ENCODE measurements around the gene CARMIL3. TPM values are rescaled to one million over a fixed set of nuclear protein-coding genes. Genes with fewer than 3 reads are reported as not detected.
"Not testable (repeated sequence)": the region's sequence is repeated elsewhere in the genome, so short reads cannot be mapped to it uniquely, and the experiment has no call there.

CARMIL3 gene
- total and polyA plus RNA-seq, 2 of the 8 experiments (the other 6 are each of a cell fraction or from before 2014, with no cell fraction given), result 6.0 to 9.0 TPM

GRCh38 chr14:24006817-24007652 lies 44.8 kb upstream of the CARMIL3 start:
- Histone ChIP-seq H3K4me3 (ENCODE audit: extremely low read depth in 1 of 4, insufficient read depth in 2 of 4, low read depth in 3 of 4, low read length in 4 of 4) (peak overlapping the region; percentile 27 to 55 (median 34); a peak in 6 of 8 replicates), H3K4me2 (ENCODE audit: insufficient read depth in 1 of 2, low read depth in 2 of 2, low read length in 2 of 2) (peak overlapping the region; percentile 56 to 62)
- H3K9ac ChIP-seq (replicated peaks in 1 of 4; ENCODE audit: extremely low read depth in 1 of 4, low read depth in 3 of 4, low read length in 3 of 4); H3K27me3 ChIP-seq (replicated peaks in 1 of 4; ENCODE audit: control insufficient read depth in 3 of 4, extremely low read depth in 1 of 4, insufficient read depth in 3 of 4, low read length in 3 of 4); H2BK15ac ChIP-seq (ENCODE audit: low read length); H3K56ac ChIP-seq (replicated peaks; ENCODE audit: insufficient read length, low read depth, low read length); CTCF ChIA-PET (ENCODE audit: partially characterized antibody); H3K79me1 ChIP-seq (ENCODE audit: low read depth, low read length); H3K18ac ChIP-seq (ENCODE audit: extremely low read depth, low read length); H3K4ac ChIP-seq (replicated peaks; ENCODE audit: insufficient read length, low read depth, low read length); H4K91ac ChIP-seq (replicated peaks; ENCODE audit: insufficient read length, low read length); H2BK5ac ChIP-seq (ENCODE audit: low read depth, low read length); H4K20me1 ChIP-seq (replicated peaks in 1 of 2; ENCODE audit: control insufficient read depth in 1 of 2, insufficient read depth in 2 of 2, low read length in 2 of 2); H3K23me2 ChIP-seq (ENCODE audit: low read depth, low read length); H3K36me3 ChIP-seq (ENCODE audit: control insufficient read depth in 2 of 4, insufficient read depth in 4 of 4, low read length in 3 of 4); H2BK20ac ChIP-seq (ENCODE audit: low read length); H2BK12ac ChIP-seq (ENCODE audit: low read depth, low read length); H2AK5ac ChIP-seq (ENCODE audit: low read depth, low read length); H3K14ac ChIP-seq (ENCODE audit: insufficient read length); H3K9me3 ChIP-seq (ENCODE audit: insufficient read depth in 2 of 2, low read depth in 1 of 2, low read length in 1 of 2); H4K5ac ChIP-seq (ENCODE audit: insufficient read length, low read depth, low read length); H4K8ac ChIP-seq (ENCODE audit: extremely low read depth, insufficient read depth, low read length); H2AFZ ChIP-seq (ENCODE audit: low read length); H3K79me2 ChIP-seq (ENCODE audit: control insufficient read depth in 1 of 2, insufficient read depth in 2 of 2, low read length in 2 of 2); H3K27ac ChIP-seq (ENCODE audit: low read depth, low read length); H3K4me1 ChIP-seq (replicated peaks in 1 of 4; ENCODE audit: control insufficient read depth in 3 of 4, insufficient read depth in 4 of 4, low read length in 3 of 4); H3K23ac ChIP-seq (ENCODE audit: insufficient read length); FAIRE-seq; H2BK120ac ChIP-seq (replicated peaks; ENCODE audit: low read depth, low read length): not testable (repeated sequence)
- POLR2A ChIA-PET (ENCODE audit: partially characterized antibody), result interaction anchor here (0.6 to 1.7 kb wide), 3 partner anchors 43 to 429 kb away, joined by 3 to 4 read pairs (median 3); no protein-coding TSS in a partner anchor
- 14% methylated on average over 33 of the region's 62 CpGs; no CpG with 5 or more reads in 1 of the 2 experiments for WGBS, 2 experiments (ENCODE audit: extremely low coverage in 1 of 2, insufficient coverage in 1 of 2, insufficient read length in 1 of 2, insufficient replicate concordance in 2 of 2, low coverage in 1 of 2, low lambda C conversion rate in 2 of 2, missing lambda C conversion rate in 1 of 2)
- peak in 1 of 2 experiments; percentile 69 for DNase-seq (ENCODE audit: low read depth in 1 of 2, low spot score in 2 of 2)

Data from H1 (cell line).